GM12872 (cell line): ENCODE data around the gene KCTD2.

Experiments used
- TF ChIP-seq, protein P1 (sequence below): IDR thresholded peaks from 3 replicates; pipeline ENCODE4 v1.5.1; 2011; ENCODE audit warnings: low read depth, mild to moderate bottlenecking, low read length, moderate library complexity; ENCODE audit not compliant: insufficient read depth

Gene KCTD2

DNA sequence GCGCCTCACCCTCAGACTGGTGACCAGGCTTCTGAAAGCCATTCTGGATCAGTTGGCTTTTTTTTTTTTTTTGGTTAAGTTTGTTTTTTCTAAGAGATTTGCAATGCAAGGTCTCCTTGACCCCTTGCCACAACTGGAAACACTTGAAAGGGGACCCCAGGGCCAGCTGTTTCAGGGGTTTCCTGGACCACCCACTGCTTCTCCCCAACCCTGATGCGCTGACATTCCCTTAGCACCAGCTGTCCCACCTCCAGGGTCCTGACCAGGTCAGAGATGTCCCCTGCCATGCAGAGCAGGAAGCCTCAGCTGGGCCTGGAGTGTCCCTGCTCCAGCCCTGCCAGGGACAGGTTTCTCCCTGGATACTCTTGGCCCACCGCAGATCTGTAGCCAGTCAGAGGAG, 42.7 kb upstream of the KCTD2 start:
- TF ChIP-seq, protein P1, sequence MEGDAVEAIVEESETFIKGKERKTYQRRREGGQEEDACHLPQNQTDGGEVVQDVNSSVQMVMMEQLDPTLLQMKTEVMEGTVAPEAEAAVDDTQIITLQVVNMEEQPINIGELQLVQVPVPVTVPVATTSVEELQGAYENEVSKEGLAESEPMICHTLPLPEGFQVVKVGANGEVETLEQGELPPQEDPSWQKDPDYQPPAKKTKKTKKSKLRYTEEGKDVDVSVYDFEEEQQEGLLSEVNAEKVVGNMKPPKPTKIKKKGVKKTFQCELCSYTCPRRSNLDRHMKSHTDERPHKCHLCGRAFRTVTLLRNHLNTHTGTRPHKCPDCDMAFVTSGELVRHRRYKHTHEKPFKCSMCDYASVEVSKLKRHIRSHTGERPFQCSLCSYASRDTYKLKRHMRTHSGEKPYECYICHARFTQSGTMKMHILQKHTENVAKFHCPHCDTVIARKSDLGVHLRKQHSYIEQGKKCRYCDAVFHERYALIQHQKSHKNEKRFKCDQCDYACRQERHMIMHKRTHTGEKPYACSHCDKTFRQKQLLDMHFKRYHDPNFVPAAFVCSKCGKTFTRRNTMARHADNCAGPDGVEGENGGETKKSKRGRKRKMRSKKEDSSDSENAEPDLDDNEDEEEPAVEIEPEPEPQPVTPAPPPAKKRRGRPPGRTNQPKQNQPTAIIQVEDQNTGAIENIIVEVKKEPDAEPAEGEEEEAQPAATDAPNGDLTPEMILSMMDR: no peak

DNA sequence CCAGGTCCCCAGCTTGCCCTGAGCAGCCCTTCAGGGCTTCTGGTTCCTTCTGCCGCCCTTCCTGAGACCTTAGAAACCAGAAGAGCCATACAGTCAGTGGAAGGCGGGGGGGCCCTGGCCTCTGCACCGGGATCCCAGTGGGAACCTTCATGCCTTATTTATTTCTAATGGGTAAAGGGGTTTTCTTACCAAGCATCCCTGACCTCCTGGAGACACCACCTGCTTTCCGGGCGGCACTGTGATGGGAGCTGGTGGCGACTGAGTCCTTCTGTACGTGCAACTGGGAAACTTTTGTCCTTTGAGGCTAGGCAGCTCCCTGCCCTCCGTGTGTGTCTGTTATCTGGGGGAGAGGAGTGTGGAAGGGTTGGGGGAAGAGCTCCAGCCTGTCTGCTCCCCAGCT, 41.7 kb upstream of the KCTD2 start:
- TF ChIP-seq, protein P1: no peak

DNA sequence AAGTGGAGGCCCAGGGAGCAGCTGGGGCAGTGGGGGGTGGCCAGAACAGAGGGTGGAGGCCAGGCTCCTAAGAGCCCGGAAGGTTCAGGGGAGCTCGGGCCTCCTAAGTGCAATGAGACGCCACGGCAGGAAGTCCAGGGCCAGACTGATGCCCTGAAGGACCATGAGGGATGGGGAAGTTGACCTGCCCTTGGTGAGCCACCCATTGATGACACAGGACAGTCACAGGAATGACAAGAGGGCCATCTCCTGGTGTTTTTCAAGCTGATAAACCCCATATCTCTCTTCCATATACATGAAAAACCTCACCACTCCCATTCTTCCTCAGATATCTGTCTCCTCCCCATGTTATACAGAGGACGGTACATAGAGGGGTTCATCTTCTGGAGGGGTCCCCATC, 40.4 kb upstream of the KCTD2 start:
- TF ChIP-seq, protein P1: no peak

DNA sequence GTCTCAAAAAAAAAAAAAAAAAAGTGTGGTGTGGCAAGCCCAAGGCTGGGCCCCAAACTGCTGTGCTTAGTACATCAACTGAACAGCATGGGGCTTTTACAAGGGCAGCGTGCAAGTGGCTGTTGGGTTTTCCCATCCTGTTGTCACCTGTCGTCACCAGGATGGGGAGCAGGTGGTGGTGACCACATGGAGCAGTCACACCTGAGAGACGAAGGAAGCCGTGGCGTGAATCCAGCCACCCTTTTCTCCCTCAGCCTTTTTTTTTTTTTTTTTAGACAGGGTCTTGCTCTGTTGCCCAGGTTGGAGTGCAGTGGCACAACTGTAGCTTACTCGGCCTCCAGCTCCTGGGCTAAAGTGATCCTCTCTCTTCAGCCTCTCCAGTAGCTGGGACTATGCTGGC, 38.7 kb upstream of the KCTD2 start:
- TF ChIP-seq, protein P1: no peak

DNA sequence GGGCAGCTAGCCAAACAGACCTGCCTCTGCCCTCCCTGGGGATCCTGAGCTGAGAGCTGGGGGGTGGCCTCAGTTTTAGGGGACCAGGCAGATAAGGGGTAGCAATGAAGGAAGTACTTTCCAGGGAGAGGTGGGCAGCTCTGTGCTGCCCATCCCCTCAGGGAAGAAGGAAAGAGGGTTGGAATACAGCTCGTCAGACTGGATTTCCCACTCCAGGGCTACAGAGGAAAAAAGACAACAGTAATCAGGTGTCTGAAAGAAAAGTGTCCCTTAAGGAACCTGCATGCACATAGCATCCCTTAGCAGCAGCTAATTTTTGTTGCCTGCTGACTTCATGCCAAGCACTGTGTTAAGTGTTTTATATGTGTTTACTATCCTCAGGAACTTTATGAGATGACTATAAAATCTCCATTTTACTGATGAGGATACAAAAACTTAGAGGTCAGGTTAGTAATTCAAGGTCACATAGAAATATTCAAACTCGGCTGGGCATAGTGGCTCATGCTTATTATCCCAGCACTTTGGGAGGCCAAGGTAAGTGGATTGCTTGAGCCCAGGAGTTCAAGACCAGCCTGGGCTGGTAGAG, 37.8 kb upstream of the KCTD2 start:
- TF ChIP-seq, protein P1: no peak

DNA sequence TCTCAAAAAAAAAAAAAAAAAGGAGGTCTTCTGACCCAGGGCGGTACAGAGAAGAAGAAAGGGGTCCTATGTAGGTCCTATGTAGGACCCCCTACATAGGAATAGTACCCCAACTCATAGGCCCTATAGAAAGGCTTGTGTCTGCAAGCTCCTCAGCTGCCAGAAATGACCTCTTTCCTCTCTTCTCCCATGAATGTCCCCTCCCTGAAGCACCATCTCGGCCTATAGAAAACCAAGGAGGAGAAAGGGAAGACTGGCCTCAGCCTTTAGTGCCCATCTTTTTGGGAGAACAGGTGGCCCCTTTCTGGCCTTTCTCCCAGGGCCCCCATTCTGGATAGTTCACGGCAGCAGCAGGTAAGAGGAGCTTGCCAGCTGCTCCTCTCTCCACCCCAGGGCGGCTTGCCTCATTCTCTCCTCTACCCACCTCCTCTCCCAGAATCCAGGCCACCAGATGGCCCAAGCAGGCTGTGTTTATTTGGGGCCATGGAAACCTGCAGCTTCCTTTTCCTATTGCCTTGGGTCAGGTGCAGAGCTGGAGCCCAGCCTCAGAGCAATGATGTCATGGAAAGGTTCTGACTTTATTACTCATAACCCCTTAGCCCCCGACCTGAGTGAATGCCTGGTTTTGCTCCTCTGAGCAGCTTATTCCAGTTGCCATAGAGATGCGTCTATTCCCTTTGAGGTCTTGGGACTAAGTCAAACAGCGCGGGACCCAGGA, 36.2 kb upstream of the KCTD2 start:
- TF ChIP-seq, protein P1: no peak

DNA sequence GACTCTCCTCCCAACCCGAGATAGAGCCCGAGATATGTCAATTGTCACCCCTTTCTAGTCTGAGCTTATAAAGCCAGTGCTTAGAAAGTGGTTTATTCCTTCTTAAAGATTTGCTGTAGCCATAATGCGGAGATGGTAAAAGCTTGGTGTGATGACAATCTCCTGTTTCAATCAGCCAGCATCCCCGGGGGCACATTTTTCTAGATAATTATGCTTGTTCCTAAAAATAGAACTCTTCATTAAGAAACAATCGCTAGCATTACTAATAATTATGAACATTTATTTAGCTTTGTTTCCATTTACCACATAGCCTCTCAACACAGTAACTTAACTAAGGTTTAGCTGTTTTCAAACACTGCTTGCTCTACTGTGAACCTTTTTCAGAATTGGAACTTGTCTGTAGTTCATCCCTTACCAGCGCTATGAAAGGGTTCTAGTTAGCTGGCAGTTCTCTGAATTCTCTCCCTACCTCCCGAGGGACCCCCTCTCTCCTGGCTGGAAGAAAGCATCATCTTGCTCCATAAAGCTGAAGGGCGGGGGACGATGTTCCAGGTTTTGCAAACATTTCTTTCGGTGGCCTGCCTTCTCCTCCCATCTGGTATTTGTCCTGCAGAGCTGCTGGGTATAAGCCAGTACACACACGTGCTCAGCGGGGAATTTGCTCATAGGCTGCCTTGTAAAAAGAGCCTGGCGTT, 35.5 kb upstream of the KCTD2 start:
- TF ChIP-seq, protein P1: no peak
